ENCODE data around the gene HCST.
"Not testable (repeated sequence)": the region's sequence is repeated elsewhere in the genome, so short reads cannot be mapped to it uniquely, and the experiment has no call there.

Gene HCST

DNA sequence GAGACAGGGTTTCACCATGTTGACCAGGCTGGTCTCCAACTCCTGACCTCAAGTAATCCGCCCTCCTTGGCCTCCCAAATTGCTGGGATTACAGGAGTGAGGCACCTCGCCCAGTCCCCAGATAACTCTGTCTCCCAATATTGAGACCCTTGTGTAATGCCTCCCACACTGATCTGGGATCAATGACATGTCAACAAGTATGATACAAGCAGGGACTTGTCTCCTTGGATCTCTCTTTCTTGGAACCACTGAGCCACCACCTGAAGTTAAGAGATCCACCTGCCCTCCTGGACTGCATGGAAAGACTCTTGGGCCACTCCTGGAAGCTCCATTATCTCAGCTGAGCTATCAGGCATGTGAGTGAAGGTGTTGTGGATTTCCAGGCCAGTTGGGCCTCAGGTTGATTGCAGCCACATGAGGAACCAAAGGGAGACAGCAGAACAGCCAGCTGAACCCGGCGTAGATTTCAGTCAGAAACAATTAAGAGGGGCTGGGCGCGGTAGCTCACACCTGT is 17.0 kb upstream of the HCST start:
- Histone ChIP-seq H3K9ac (ENCODE audit: low read length) (no peak overlapping the region), H3K9me3 (ENCODE audit: control insufficient read depth, low read length) (no peaks in the 10 kb centered on the region), H3K27me3 (ENCODE audit: control insufficient read depth, insufficient read depth, low read length) (no peaks in the 10 kb centered on the region), H3K4me1 (ENCODE audit: control insufficient read depth, insufficient read depth, low read length) (no peaks in the 10 kb centered on the region), H3K36me3 (ENCODE audit: control insufficient read depth, insufficient read depth, low read length) (peaks cover 9% of the 10 kb centered on the region), H3K4me3 (ENCODE audit: low read length) (no peak overlapping the region)

DNA sequence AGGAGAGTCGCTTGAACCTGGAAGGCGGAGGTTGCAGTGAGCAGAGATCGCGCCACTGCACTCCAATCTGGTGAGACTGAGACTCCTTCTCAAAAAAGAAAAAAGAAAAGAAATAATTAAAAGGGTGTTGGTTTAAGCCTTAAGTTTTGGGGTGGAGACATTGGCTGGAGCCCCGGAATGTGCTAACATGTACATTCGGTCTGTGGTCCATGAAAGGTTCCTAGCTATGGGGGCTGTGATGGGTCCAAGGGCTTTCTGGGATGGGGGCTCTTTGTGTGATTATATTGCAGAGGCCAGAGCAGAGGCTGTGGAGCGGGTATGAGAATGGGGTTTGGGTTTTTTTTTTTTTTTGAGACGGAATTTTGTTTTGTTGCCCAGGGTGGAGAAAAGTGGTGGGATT is 16.4 kb upstream of the HCST start:
- Histone ChIP-seq H3K9ac (ENCODE audit: low read length) (no peak overlapping the region), H3K36me3 (ENCODE audit: control insufficient read depth, insufficient read depth, low read length) (peaks cover 9% of the 10 kb centered on the region), H3K9me3 (ENCODE audit: control insufficient read depth, low read length) (no peaks in the 10 kb centered on the region), H3K4me3 (ENCODE audit: low read length) (no peak overlapping the region), H3K27me3 (ENCODE audit: control insufficient read depth, insufficient read depth, low read length) (no peaks in the 10 kb centered on the region), H3K4me1 (ENCODE audit: control insufficient read depth, insufficient read depth, low read length) (no peaks in the 10 kb centered on the region)

DNA sequence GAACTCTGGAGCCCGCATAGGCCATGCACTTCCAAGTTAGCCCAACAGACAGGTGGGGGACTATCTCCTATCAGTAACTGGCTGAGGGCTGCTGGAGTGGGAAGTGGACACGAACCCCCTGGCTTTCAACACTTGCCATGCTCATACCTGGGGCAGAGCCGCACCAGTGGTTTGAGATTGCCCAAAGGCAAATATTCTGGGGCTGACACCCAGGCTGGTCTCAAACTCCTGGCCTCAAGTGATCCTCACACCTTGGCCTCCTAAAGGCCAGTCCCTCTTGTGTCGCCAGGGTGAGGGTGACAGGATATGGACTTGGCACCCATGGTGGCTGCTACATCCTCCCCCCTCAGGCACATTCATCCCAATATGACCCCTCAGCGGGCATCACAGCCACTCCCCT is 15.1 kb upstream of the HCST start:
- Histone ChIP-seq H3K9ac (ENCODE audit: low read length) (no peak overlapping the region), H3K4me3 (ENCODE audit: low read length) (no peak overlapping the region), H3K4me1 (ENCODE audit: control insufficient read depth, insufficient read depth, low read length) (no peaks in the 10 kb centered on the region), H3K36me3 (ENCODE audit: control insufficient read depth, insufficient read depth, low read length) (peaks cover 9% of the 10 kb centered on the region), H3K27me3 (ENCODE audit: control insufficient read depth, insufficient read depth, low read length) (no peaks in the 10 kb centered on the region), H3K9me3 (ENCODE audit: control insufficient read depth, low read length) (no peaks in the 10 kb centered on the region)

DNA sequence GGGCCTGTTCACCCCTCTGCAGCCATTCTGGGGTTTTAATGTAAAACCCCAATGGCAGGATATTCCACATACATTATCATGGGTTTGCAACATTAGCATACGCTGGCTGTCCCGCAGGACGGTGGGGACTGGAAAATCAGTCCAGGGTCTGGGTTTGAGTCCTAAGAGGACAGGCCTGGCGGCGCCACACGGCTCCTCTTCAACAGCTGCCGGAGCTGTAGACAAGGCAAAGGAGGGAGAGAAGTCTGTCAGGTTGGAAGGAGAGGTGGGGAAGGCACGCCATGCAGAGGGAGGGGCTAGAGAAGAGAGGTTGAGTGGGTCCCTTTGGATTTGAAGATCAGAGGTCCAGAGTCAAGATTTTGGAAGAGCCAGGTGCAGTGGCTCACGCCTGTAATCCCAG is 13.9 kb upstream of the HCST start:
- Histone ChIP-seq H3K4me1 (ENCODE audit: control insufficient read depth, insufficient read depth, low read length) (no peaks in the 10 kb centered on the region), H3K36me3 (ENCODE audit: control insufficient read depth, insufficient read depth, low read length) (peaks cover 9% of the 10 kb centered on the region), H3K9me3 (ENCODE audit: control insufficient read depth, low read length) (no peaks in the 10 kb centered on the region), H3K27me3 (ENCODE audit: control insufficient read depth, insufficient read depth, low read length) (no peaks in the 10 kb centered on the region), H3K9ac (ENCODE audit: low read length) (no peak overlapping the region), H3K4me3 (ENCODE audit: low read length) (no peak overlapping the region)

DNA sequence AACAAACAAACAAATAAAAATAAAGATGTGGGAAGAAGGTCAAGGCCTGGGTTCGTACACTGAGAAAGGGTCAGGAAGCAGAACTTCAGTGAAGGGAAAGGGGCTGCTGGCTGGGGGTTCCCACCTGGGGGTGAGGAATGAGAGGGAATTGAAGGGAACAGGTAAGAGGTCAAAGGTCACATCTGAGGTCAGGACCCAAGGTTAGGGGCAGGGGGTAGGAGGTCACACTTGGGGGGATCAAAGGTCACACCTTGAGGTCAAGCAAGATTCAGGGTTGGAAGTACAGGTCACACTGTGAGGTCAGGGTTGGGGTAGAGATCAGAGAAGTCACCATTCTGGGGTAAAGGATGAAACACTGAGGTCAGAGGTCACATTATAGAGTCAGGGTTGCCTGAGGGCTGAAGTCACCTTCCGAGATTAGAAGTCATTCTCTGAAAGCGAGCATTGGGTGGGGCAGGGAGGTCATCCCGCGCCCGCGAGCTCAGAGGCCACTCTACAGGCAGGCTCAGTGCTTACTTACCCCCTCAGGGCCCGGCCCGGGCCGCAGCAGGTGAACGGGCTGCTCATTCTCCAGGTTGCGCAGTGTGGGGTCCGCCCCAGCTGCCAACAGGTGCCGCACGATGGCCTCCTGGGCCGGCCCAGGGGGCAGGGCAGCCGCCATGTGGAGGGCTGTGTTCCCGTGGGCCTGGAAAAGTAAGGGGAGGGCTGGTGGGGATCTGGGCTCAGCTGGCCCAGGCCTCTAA is 12.8 kb upstream of the HCST start:
- H3K9ac ChIP-seq (ENCODE audit: low read length): no peak overlapping the region
- H3K36me3 ChIP-seq (ENCODE audit: control insufficient read depth, insufficient read depth, low read length): peaks cover 9% of the 10 kb centered on the region
- no peaks in the 10 kb centered on the region for H3K27me3 ChIP-seq (ENCODE audit: control insufficient read depth, insufficient read depth, low read length)
- no peaks in the 10 kb centered on the region for H3K4me1 ChIP-seq (ENCODE audit: control insufficient read depth, insufficient read depth, low read length)
- no peak overlapping the region for H3K4me3 ChIP-seq (ENCODE audit: low read length)
- no peaks in the 10 kb centered on the region for H3K9me3 ChIP-seq (ENCODE audit: control insufficient read depth, low read length)

DNA sequence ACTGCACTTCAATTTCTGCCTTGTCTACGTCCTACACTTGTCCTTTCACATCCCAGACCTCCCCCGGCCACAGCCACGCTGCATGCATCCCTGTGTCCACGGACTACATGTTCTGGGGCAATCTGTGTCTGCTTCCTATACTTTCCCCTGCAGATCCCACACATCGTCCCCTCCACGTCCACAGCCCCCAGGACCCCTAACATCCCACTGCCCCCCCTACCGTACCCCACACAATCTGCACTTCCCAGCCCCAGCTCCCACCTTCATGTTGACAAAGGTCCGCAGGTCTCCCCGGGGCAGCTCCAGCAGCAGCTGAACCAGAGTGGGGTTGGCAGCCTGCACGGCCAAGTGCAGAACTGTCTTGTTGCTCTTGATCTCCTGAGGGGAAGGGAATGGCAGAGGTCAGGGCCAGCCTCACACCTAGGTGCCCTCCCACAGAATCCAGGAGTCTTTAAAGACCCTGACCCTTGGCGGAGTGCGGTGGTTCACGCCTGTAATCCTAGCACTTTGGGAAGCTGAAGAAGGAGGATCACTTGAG is 12.1 kb upstream of the HCST start:
- no peak overlapping the region for H3K9ac ChIP-seq (ENCODE audit: low read length)
- H3K4me3 ChIP-seq (ENCODE audit: low read length): no peak overlapping the region
- no peaks in the 10 kb centered on the region for H3K27me3 ChIP-seq (ENCODE audit: control insufficient read depth, insufficient read depth, low read length)
- peaks cover 9% of the 10 kb centered on the region for H3K36me3 ChIP-seq (ENCODE audit: control insufficient read depth, insufficient read depth, low read length)
- no peaks in the 10 kb centered on the region for H3K9me3 ChIP-seq (ENCODE audit: control insufficient read depth, low read length)
- H3K4me1 ChIP-seq (ENCODE audit: control insufficient read depth, insufficient read depth, low read length): no peaks in the 10 kb centered on the region

DNA sequence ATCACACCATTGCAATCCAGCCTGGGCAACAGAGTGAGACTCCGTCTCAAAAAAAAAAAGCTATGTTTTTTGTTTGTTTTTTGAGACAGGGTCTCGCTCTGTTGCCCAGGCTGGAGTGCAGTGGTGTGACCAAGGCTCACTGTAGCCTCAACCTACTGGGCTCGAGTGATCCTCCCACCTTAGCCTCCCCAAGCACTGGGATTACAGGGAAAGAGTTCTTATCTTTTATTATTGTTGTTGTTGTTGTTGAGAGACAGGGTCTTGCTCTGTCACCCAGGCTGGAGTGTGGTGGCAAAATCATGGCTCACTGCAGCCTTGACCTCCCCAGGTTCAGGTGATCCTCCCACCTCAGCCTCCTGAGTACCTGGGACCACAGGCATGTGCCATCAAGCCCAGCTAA is 10.5 kb upstream of the HCST start:
- not testable (repeated sequence) for H3K9me3 ChIP-seq (ENCODE audit: control insufficient read depth, low read length); H3K4me1 ChIP-seq (ENCODE audit: control insufficient read depth, insufficient read depth, low read length); H3K36me3 ChIP-seq (ENCODE audit: control insufficient read depth, insufficient read depth, low read length); H3K4me3 ChIP-seq (ENCODE audit: low read length); H3K27me3 ChIP-seq (ENCODE audit: control insufficient read depth, insufficient read depth, low read length); H3K9ac ChIP-seq (ENCODE audit: low read length)

DNA sequence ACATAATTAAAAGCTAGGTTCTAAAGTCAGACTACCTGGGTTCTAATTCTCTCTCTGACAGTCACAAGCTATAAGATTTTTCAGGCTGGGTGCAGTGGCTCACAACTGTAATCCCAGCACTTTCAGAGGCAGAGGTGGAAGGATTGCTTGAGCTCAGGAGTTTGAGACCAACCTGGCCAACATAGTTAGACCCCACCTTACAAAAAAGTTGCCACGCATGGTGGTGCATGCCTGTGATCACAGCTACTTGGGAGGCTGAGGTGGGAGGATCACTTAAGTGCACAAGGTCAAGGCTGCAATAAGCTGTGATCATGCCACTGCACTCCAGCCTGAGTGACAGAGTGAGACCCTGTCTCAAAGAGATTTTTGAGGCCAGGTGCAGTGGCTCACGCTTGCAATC is 8.0 kb upstream of the HCST start:
- no peak overlapping the region for H3K4me3 ChIP-seq (ENCODE audit: low read length)
- H3K9ac ChIP-seq (ENCODE audit: low read length): no peak overlapping the region
- no peaks in the 10 kb centered on the region for H3K36me3 ChIP-seq (ENCODE audit: control insufficient read depth, insufficient read depth, low read length)
- no peaks in the 10 kb centered on the region for H3K27me3 ChIP-seq (ENCODE audit: control insufficient read depth, insufficient read depth, low read length)
- H3K9me3 ChIP-seq (ENCODE audit: control insufficient read depth, low read length): no peaks in the 10 kb centered on the region
- peaks cover 11% of the 10 kb centered on the region for H3K4me1 ChIP-seq (ENCODE audit: control insufficient read depth, insufficient read depth, low read length)

DNA sequence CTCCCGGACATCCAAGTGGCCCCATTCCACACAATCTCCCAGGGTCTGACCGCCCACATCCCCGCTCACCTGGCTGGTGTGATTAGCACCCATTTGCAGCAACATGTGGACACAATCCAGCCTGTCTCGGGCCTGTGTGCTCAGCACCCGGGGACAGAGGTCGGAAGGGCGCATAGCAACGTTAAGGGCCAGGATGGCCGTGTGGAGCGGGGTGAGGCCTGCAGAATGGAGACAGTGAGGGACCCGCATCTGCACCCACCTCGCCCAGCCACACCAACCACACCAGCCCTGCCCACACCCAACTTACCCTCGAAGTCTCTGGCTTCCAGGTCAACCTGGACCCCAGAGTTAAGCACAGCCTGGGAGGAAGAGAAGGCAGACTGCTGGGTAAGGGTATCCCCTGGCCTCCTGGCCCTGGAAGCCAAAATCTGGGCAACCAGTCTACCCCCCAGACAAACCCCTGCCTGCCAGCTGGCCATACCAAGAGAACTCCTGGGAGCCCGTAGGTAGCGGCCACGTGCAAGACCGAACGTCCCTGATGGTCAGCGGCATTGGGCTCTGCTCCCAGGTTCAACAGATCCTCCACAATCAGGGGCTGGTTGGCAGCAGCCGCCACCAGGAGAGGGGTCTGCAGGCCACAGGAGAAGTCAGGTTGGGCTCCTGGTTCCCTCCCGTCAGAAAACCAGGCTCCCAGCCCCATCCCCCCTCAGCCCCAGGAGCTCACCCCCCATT is 6.3 kb upstream of the HCST start:
- Histone ChIP-seq H3K36me3 (ENCODE audit: control insufficient read depth, insufficient read depth, low read length) (no peaks in the 10 kb centered on the region), H3K4me1 (ENCODE audit: control insufficient read depth, insufficient read depth, low read length) (peaks cover 11% of the 10 kb centered on the region), H3K9ac (ENCODE audit: low read length) (no peak overlapping the region), H3K27me3 (ENCODE audit: control insufficient read depth, insufficient read depth, low read length) (no peaks in the 10 kb centered on the region), H3K9me3 (ENCODE audit: control insufficient read depth, low read length) (no peaks in the 10 kb centered on the region), H3K4me3 (ENCODE audit: low read length) (no peak overlapping the region)

DNA sequence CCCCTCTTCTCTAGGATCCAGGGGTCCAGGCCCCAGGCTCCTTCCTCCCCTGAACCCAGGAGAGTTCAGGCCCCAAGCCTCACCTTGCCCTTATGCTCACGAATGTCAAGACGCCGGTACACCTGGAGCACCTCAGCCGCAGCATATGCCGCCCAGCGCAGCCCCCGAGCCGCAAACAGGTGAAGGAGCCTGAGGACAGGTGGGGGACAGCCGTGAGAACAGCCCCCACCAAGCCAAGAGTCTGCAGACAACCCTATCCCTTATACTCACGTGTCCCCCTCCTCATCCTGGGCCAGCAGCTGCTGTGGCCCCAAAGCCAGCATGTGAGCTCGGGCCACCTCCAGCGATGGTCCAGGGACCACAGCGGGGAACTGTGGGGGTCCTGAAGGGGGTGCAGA is 5.7 kb upstream of the HCST start:
- H3K9ac ChIP-seq (ENCODE audit: low read length): no peak overlapping the region
- no peaks in the 10 kb centered on the region for H3K9me3 ChIP-seq (ENCODE audit: control insufficient read depth, low read length)
- H3K4me1 ChIP-seq (ENCODE audit: control insufficient read depth, insufficient read depth, low read length): peaks cover 11% of the 10 kb centered on the region
- no peaks in the 10 kb centered on the region for H3K27me3 ChIP-seq (ENCODE audit: control insufficient read depth, insufficient read depth, low read length)
- no peaks in the 10 kb centered on the region for H3K36me3 ChIP-seq (ENCODE audit: control insufficient read depth, insufficient read depth, low read length)
- no peak overlapping the region for H3K4me3 ChIP-seq (ENCODE audit: low read length)

DNA sequence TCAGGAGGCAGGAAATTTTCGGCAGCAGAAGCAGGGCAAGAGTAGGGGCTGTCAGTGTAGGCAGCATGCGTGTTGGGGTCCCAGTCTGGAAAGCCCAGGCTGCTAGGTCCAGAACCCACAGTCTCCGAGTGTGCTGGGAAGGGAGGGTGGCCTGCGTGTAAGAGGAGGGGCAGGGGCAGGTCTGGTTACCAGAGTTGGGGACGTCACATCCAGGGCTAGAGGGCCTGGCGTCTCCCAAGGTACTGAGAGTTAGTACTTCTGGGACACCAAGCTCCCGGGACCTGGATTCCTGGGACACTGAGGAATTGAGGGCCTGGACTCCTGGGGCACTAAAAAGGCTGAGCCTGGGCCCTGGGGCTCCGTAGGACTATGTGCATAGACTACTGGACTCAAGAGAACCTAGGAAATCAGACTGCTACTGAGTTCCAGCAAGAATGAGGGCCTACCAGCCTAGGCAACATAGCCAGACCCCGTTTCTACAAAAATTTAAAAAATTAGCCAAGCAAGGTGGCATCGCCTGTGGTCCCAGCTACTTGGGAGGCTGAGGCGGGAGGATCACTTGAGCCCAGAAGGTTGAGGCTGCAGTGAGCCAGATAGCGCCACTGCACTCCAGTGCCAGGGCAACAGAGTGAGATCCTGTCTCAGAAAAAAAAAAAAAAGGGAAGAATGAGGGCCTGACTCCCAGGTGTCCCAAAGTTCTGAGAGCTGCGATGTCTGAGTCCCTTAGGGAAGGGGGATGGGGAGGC is 4.5 kb upstream of the HCST start:
- Histone ChIP-seq H3K4me3 (ENCODE audit: low read length) (peak overlapping the region; percentile 38), H3K27me3 (ENCODE audit: control insufficient read depth, insufficient read depth, low read length) (no peaks in the 10 kb centered on the region), H3K9me3 (ENCODE audit: control insufficient read depth, low read length) (no peaks in the 10 kb centered on the region), H3K4me1 (ENCODE audit: control insufficient read depth, insufficient read depth, low read length) (peaks cover 11% of the 10 kb centered on the region), H3K9ac (ENCODE audit: low read length) (peak overlapping the region; percentile 83), H3K36me3 (ENCODE audit: control insufficient read depth, insufficient read depth, low read length) (no peaks in the 10 kb centered on the region)

DNA sequence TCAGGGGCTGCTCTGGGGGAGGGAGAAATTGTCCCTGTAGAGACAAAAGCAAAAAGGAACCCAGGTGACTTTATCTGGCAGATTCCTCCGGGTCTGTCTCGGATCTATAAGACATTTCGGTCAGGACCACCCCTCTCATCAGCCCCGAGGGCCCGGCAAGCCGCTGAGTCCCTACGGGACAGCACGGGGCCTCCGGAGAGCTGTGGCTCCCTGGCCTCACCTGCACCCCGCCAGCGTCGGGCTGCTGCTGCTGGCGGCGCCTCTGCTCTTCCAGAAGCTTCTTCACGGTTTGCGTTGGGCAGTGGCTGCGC is 3.9 kb upstream of the HCST start:
- Histone ChIP-seq H3K27me3 (ENCODE audit: control insufficient read depth, insufficient read depth, low read length) (no peaks in the 10 kb centered on the region), H3K4me1 (ENCODE audit: control insufficient read depth, insufficient read depth, low read length) (peaks cover 14% of the 10 kb centered on the region), H3K36me3 (ENCODE audit: control insufficient read depth, insufficient read depth, low read length) (no peaks in the 10 kb centered on the region), H3K9me3 (ENCODE audit: control insufficient read depth, low read length) (no peaks in the 10 kb centered on the region), H3K9ac (ENCODE audit: low read length) (peak overlapping the region; percentile 83), H3K4me3 (ENCODE audit: low read length) (peak overlapping the region; percentile 38)
